Stimulated activated CD4-positive, alpha-beta T cell treated with anti-CD3 and anti-CD28 coated beads, Interleukin-12 subunit alpha, Interleukin-12 subunit beta, amount 100 ng/mL, for 48 hours (primary cell): ENCODE data around the gene DCAF8L2.
"Not testable (repeated sequence)": the region's sequence is repeated elsewhere in the genome, so short reads cannot be mapped to it uniquely, and the experiment has no call there.

Experiments used
- DNase-seq, 3 donors: peaks; one replicate each; pipeline ENCODE4 v3.0.0-alpha.2; 2020; ENCODE audit warnings: low read depth in 2 of 3, low spot score in 1 of 3

DCAF8L2 gene

GRCh38 chrX:27675493-27675892, 85.3 kb downstream of the DCAF8L2 start:
- no peak for DNase-seq

- no peak for DNase-seq
Measured at GRCh38 chrX:27679281-27679680, 89.1 kb downstream of the DCAF8L2 start.

GRCh38 chrX:27680726-27681125, 90.6 kb downstream of the DCAF8L2 start:
- no peak for DNase-seq

GRCh38 chrX:27683566-27684208, 93.5 kb downstream of the DCAF8L2 start:
- peak in 1 of 3 donors; percentile 15 for DNase-seq

GRCh38 chrX:27694667-27695066, 104.5 kb downstream of the DCAF8L2 start:
- no peak for DNase-seq

GRCh38 chrX:27706526-27706925, 116.4 kb downstream of the DCAF8L2 start:
- DNase-seq: no peak

- no peak for DNase-seq
Measured at GRCh38 chrX:27715610-27716009, 125.5 kb downstream of the DCAF8L2 start.

GRCh38 chrX:27728291-27728690, 138.1 kb downstream of the DCAF8L2 start:
- DNase-seq: no peak

GRCh38 chrX:27731962-27732361, 141.8 kb downstream of the DCAF8L2 start:
- no peak for DNase-seq

- DNase-seq: no peak
Measured at GRCh38 chrX:27735914-27736313, 145.8 kb downstream of the DCAF8L2 start.

- no peak for DNase-seq
Measured at GRCh38 chrX:27740933-27741332, 150.8 kb downstream of the DCAF8L2 start.

- DNase-seq: not testable (repeated sequence)
Measured at GRCh38 chrX:27743521-27743920, 153.4 kb downstream of the DCAF8L2 start.

GRCh38 chrX:27746516-27746915, 156.4 kb downstream of the DCAF8L2 start:
- no peak for DNase-seq

- DNase-seq: not testable (repeated sequence)
Measured at GRCh38 chrX:27750298-27750697, 160.2 kb downstream of the DCAF8L2 start.

GRCh38 chrX:27751976-27752375, 161.8 kb downstream of the DCAF8L2 start:
- DNase-seq: no peak

GRCh38 chrX:27765718-27766117, 175.6 kb downstream of the DCAF8L2 start:
- no peak for DNase-seq

- no peak for DNase-seq
Measured at GRCh38 chrX:27767387-27767786, 177.2 kb downstream of the DCAF8L2 start.

- DNase-seq: no peak
Measured at GRCh38 chrX:27775984-27776383, 185.8 kb downstream of the DCAF8L2 start.

- DNase-seq: no peak
Measured at GRCh38 chrX:27796640-27797257, 206.6 kb downstream of the DCAF8L2 start.

- DNase-seq: no peak
Measured at GRCh38 chrX:27797575-27797974, 207.4 kb downstream of the DCAF8L2 start.
